ENCODE results near the gene BLOC1S6.

BLOC1S6 gene

GRCh38 chr15:45555934-45556608 lies 31.1 kb upstream of the BLOC1S6 start:
- H3K4me1 Mint-ChIP-seq, result no peaks in the 10 kb centered on the region
- H3K36me3 Mint-ChIP-seq (ENCODE audit: low read depth), result no peaks in the 10 kb centered on the region
- H3K27ac Mint-ChIP-seq, result no peak overlapping the region
- DNase-seq, result no peak
- no peak for TF ChIP-seq CTCF (IDR thresholded peaks at IDR 0.05)
- no peak overlapping the region for H3K4me3 Mint-ChIP-seq
- no peaks in the 10 kb centered on the region for H3K9me3 Mint-ChIP-seq
- peaks cover 54% of the 10 kb centered on the region for H3K27me3 Mint-ChIP-seq (ENCODE audit: low read depth, poor library complexity)

GRCh38 chr15:45572617-45573016 lies 14.6 kb upstream of the BLOC1S6 start:
- H3K27ac Mint-ChIP-seq, result no peak overlapping the region
- no peak for TF ChIP-seq CTCF (IDR thresholded peaks at IDR 0.05)
- no peaks in the 10 kb centered on the region for H3K36me3 Mint-ChIP-seq (ENCODE audit: low read depth)
- no peak for DNase-seq
- peaks cover 12% of the 10 kb centered on the region for H3K4me1 Mint-ChIP-seq
- H3K9me3 Mint-ChIP-seq, result peaks cover 4% of the 10 kb centered on the region
- no peak overlapping the region for H3K4me3 Mint-ChIP-seq
- peaks cover 26% of the 10 kb centered on the region for H3K27me3 Mint-ChIP-seq (ENCODE audit: low read depth, poor library complexity)

DNA sequence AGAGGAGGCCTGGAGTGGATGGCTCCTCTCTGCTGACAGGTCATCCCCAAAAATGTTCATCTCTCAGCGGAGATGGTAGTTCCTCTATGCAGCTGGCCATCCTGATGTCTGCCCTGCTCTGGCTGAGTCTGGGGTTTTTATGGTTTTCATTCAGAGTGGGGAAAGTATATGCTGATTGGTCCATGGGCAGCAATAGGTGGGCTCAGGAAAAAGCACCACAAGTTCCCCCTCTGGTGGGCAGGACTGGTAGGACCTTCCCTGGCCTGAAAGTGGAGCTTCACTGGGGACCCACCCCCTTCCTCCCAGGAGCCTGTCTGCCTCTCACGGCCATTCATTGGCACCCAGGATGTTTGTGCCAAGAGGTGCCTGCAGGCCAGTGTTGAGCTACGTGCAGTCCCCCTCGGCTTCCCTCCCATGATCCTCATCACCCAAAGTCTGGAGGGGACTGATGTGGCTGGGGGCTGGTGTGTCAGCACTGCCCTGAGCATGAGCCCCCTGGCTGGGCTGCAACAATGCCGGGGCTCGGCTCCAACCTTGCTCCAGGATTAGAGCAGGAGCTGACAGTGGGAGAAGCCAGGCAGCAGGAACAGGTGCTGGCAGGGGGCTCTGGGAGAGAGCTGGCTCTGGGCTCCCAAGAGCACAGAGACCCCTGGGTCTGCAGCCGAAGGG lies 13.1 kb upstream of the BLOC1S6 start:
- Mint-ChIP-seq H3K4me1 (peaks cover 12% of the 10 kb centered on the region), H3K27ac (no peak overlapping the region), H3K36me3 (ENCODE audit: low read depth) (no peaks in the 10 kb centered on the region), H3K27me3 (ENCODE audit: low read depth, poor library complexity) (peaks cover 20% of the 10 kb centered on the region), H3K9me3 (peaks cover 4% of the 10 kb centered on the region), H3K4me3 (no peak overlapping the region)
- TF ChIP-seq CTCF (IDR thresholded peaks at IDR 0.05), result peak; percentile 68
- DNase-seq, result peak; percentile 84

DNA sequence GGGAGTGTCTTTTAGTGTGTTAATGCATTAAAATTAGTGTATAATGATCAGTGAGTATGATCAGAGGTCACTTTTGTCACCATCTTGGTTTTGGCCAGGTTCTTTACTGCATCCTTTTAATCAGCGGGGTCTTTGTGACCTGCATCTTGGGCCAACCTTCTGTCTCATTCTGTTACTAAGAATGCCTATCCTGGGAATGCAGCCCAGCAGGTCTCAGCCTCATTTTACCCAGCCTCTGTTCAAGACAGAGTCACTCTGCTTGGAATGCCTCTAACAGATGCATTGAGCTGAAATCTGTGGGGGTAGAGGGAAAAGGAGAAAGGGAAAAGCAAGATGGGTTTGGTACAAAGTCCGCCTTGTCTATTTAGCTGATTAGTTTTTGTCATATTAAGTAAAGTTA lies 5.3 kb upstream of the BLOC1S6 start:
- DNase-seq, result no peak
- peaks cover 13% of the 10 kb centered on the region for H3K4me1 Mint-ChIP-seq
- H3K9me3 Mint-ChIP-seq, result no peaks in the 10 kb centered on the region
- H3K27ac Mint-ChIP-seq, result no peak overlapping the region
- no peak for TF ChIP-seq CTCF (IDR thresholded peaks at IDR 0.05)
- H3K4me3 Mint-ChIP-seq, result no peak overlapping the region
- H3K36me3 Mint-ChIP-seq (ENCODE audit: low read depth), result peaks cover 9% of the 10 kb centered on the region
- H3K27me3 Mint-ChIP-seq (ENCODE audit: low read depth, poor library complexity), result peaks cover 3% of the 10 kb centered on the region

DNA sequence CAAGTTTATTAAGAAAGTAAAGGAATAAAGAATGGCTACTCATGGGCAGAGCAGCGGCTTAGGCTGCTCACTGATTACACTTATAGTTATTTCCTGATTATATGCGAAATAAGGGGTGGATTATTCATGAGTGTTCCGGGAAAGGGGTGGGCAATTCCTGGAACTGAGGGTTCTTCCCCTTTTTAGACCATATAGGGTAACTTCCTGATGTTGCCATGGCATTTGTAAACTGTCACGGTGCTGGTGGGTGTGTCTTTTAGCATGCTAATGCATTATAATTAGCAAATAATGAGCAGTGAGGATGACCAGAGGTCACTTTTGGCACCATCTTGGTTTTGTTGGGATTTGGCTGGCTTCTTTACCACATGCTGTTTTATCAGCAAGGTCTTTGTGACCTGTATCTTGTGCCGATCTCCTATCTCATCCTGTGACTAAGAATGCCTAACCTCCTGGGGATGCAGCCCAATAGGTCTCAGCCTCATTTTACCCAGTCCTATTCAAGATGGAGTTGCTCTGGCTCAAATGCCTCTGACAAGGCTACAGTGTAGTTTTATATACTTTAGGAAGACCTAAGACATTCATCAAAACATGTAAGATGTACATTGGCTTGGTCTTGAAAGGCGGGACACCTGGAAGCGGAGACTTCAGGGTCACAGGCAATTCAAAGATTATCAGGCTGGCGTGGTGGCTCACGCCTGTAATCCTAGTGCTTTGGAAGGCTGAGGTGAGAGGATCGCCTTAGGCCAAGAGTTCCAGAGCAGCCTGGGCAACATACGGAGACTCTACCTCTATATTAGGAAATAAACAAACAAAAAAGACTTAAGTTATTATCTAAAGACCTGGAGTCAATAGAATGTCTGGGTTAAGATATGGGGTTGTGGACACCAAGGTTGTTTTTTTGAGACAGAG lies 3.2 kb upstream of the BLOC1S6 start:
- no peak for DNase-seq
- Mint-ChIP-seq H3K36me3 (ENCODE audit: low read depth) (peaks cover 9% of the 10 kb centered on the region), H3K4me3 (no peak overlapping the region), H3K9me3 (no peaks in the 10 kb centered on the region), H3K27me3 (ENCODE audit: low read depth, poor library complexity) (peaks cover 3% of the 10 kb centered on the region), H3K4me1 (peaks cover 23% of the 10 kb centered on the region), H3K27ac (no peak overlapping the region)
- no peak for TF ChIP-seq CTCF (IDR thresholded peaks at IDR 0.05)

Measured in nephron progenitor cell (in vitro differentiated cells).